ENCODE data around the gene TTC7B. TPM values are rescaled to one million over a fixed set of nuclear protein-coding genes. Genes with fewer than 3 reads are reported as not detected.

The TTC7B gene
- total RNA-seq, 1 experiment from 2014 or later, result 9.6 TPM

DNA sequence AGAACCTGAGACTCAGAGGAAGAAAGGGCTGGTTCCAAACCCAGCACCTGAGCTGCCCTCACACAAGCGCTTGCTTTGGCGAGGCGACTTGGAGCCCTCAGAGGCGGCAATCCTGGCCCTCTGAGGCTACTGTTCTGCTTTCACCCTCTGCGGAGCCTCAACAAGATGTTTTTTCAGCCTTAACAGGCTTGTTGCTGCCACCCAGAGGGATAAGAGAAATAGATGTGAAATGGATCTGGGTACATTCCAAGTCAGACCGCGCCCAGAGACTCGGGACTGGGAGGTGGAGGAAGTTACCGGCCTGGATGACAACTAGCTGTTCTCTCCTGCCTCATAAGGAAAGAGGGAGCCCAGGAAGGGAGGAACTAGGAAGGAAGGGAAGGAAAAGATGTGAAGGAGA is 89.6 kb downstream of the TTC7B start:
- DNase-seq, result peak; percentile 53
- no peaks in the 10 kb centered on the region for H3K36me3 Mint-ChIP-seq (ENCODE audit: insufficient read depth, unreplicated experiment)
- no peaks in the 10 kb centered on the region for H3K27me3 Mint-ChIP-seq (ENCODE audit: unreplicated experiment)
- CTCF ChIA-PET, result interaction anchor here (0.6 to 1.0 kb wide), 4 partner anchors 10 to 446 kb away, joined by 3 to 6 read pairs (median 4); no protein-coding TSS in a partner anchor
- TF ChIP-seq, protein P1, sequence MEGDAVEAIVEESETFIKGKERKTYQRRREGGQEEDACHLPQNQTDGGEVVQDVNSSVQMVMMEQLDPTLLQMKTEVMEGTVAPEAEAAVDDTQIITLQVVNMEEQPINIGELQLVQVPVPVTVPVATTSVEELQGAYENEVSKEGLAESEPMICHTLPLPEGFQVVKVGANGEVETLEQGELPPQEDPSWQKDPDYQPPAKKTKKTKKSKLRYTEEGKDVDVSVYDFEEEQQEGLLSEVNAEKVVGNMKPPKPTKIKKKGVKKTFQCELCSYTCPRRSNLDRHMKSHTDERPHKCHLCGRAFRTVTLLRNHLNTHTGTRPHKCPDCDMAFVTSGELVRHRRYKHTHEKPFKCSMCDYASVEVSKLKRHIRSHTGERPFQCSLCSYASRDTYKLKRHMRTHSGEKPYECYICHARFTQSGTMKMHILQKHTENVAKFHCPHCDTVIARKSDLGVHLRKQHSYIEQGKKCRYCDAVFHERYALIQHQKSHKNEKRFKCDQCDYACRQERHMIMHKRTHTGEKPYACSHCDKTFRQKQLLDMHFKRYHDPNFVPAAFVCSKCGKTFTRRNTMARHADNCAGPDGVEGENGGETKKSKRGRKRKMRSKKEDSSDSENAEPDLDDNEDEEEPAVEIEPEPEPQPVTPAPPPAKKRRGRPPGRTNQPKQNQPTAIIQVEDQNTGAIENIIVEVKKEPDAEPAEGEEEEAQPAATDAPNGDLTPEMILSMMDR (IDR thresholded peaks at IDR 0.05; ENCODE audit: unreplicated experiment), result no peak
- no peaks in the 10 kb centered on the region for H3K9me3 Mint-ChIP-seq (ENCODE audit: low read depth, unreplicated experiment)
- BruUV-seq (replicated peaks), result no TSS peak
- peaks cover 9% of the 10 kb centered on the region for H3K4me1 Mint-ChIP-seq (ENCODE audit: low read depth, unreplicated experiment)
- no peak overlapping the region for H3K27ac Mint-ChIP-seq (ENCODE audit: unreplicated experiment)
- intact Hi-C loops (cut with micrococcal nuclease; ENCODE audit: unreplicated experiment), result no loop called here
- no peak overlapping the region for H3K4me3 Mint-ChIP-seq (ENCODE audit: low read depth, unreplicated experiment)

DNA sequence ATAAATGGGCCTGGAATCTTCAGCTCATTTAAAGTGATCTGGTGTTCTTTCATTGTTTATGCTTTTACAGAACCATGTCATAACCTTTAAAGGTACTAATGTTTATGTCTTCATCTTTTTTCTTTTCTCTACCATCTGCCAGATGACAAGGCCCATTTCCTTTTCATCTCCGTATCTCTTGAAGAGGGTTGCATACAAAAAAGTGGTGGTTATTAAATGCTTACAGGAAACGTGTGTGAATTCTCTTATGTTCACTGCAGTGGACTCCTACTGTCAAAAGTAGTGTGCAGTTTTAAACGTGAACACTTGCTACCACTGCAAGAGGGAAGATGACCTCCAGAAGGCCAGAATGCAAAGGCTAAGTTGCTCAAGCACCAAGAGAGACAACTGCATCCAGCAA is 91.4 kb downstream of the TTC7B start:
- no peak overlapping the region for H3K27ac Mint-ChIP-seq (ENCODE audit: unreplicated experiment)

DNA sequence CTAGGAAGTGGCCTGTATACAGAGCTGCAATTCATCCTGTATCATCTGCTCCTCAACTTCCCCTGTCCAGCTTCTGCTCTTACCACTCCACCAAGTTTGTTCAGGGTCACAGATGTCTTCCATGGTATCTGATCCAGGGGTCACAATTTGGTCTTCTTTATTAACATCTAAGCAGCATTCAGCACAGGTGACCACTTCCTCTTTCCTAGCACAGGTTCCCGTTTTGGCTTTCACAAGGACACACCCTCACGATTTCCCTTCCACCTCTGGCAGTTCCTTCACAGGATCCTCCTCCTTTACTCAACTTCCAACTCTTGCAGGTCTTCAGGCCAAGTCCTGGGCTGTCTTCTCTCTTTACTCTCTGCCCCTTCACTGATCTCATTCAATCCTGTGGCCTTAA is 93.6 kb downstream of the TTC7B start:
- intact Hi-C loops (cut with micrococcal nuclease; ENCODE audit: unreplicated experiment), result no loop called here
- Mint-ChIP-seq H3K4me3 (ENCODE audit: low read depth, unreplicated experiment) (no peak overlapping the region), H3K9me3 (ENCODE audit: low read depth, unreplicated experiment) (no peaks in the 10 kb centered on the region), H3K27me3 (ENCODE audit: unreplicated experiment) (no peaks in the 10 kb centered on the region), H3K27ac (ENCODE audit: unreplicated experiment) (no peak overlapping the region), H3K4me1 (ENCODE audit: low read depth, unreplicated experiment) (peaks cover 9% of the 10 kb centered on the region), H3K36me3 (ENCODE audit: insufficient read depth, unreplicated experiment) (no peaks in the 10 kb centered on the region)
- no TSS peak for BruUV-seq (replicated peaks)
- TF ChIP-seq, protein P1 (IDR thresholded peaks at IDR 0.05; ENCODE audit: unreplicated experiment), result no peak
- CTCF ChIA-PET, result no interaction called here
- no peak for DNase-seq

More for the DNA sequence above, 91.4 kb downstream of the TTC7B start:
- H3K4me3 Mint-ChIP-seq (ENCODE audit: low read depth, unreplicated experiment), result no peak overlapping the region
- H3K9me3 Mint-ChIP-seq (ENCODE audit: low read depth, unreplicated experiment), result no peaks in the 10 kb centered on the region
- H3K4me1 Mint-ChIP-seq (ENCODE audit: low read depth, unreplicated experiment), result peaks cover 9% of the 10 kb centered on the region
- intact Hi-C loops (cut with micrococcal nuclease; ENCODE audit: unreplicated experiment), result no loop called here
- CTCF ChIA-PET, result no interaction called here
- TF ChIP-seq, protein P1 (IDR thresholded peaks at IDR 0.05; ENCODE audit: unreplicated experiment), result no peak
- no peaks in the 10 kb centered on the region for H3K36me3 Mint-ChIP-seq (ENCODE audit: insufficient read depth, unreplicated experiment)
- DNase-seq, result no peak
- H3K27me3 Mint-ChIP-seq (ENCODE audit: unreplicated experiment), result no peaks in the 10 kb centered on the region
- BruUV-seq (replicated peaks), result no TSS peak

DNA sequence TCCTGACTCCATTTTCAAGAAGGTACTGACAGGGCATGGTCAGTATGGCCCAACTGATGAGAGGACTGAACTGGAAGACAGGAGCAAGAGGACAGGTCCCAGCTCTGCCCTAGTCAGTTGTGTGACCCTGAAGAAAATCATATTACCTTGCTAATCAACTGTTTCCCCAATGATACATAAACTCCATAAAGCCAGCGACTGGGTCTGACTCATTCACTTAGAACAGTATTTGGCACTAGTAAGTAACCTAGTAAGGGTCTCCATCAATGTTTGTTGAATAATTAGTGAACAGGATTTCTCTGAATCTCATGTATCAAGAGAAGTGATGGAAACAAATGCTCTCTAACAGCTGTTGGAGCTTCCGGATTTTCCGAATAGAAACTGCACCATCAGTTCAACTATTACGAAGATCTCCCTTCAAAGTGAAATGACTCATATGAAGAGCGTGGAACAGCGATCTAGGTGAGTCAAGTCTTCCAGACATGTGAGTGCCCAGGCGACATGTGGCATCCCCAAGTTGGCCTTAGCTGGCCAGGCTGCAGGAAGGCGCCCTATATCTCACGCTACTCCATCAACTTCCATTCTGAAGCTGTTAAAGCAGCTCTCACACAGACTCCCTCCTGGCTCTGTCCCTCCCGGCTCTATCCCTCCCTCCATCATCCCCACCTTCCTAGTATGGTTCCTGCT is 94.5 kb downstream of the TTC7B start:
- no peak for DNase-seq
- BruUV-seq (replicated peaks), result no TSS peak
- CTCF ChIA-PET, result no interaction called here
- Mint-ChIP-seq H3K27ac (ENCODE audit: unreplicated experiment) (no peak overlapping the region), H3K36me3 (ENCODE audit: insufficient read depth, unreplicated experiment) (no peaks in the 10 kb centered on the region), H3K27me3 (ENCODE audit: unreplicated experiment) (no peaks in the 10 kb centered on the region), H3K4me3 (ENCODE audit: low read depth, unreplicated experiment) (no peak overlapping the region), H3K4me1 (ENCODE audit: low read depth, unreplicated experiment) (peaks cover 9% of the 10 kb centered on the region), H3K9me3 (ENCODE audit: low read depth, unreplicated experiment) (no peaks in the 10 kb centered on the region)
- intact Hi-C loops (cut with micrococcal nuclease; ENCODE audit: unreplicated experiment), result no loop called here
- TF ChIP-seq, protein P1 (IDR thresholded peaks at IDR 0.05; ENCODE audit: unreplicated experiment), result no peak

Data from Calu3 (cell line).